Suprapubic skin (tissue), 4 donors: ENCODE results near the gene ID1. TPM values are rescaled to one million over a fixed set of nuclear protein-coding genes. Genes with fewer than 3 reads are reported as not detected.

Experiments used
- DNase-seq, 2 donors: peaks; one replicate each; pipeline ENCODE4 v3.0.0-alpha.2; 2019; ENCODE audit warnings: low spot score in 2 of 2
- H3K27ac ChIP-seq: fragments of 200-600 bp; sonication (generic); one replicate; pipeline ENCODE4 v1.5.1; 2019
- H3K27me3 ChIP-seq: fragments of 200-600 bp; sonication (generic); one replicate; pipeline ENCODE4 v1.5.1; 2019
- H3K36me3 ChIP-seq: fragments of 200-600 bp; sonication (generic); one replicate; pipeline ENCODE4 v1.5.1; 2019
- H3K4me1 ChIP-seq: fragments of 200-600 bp; sonication (generic); one replicate; pipeline ENCODE4 v1.5.1; 2019
- H3K4me3 ChIP-seq: fragments of 200-600 bp; sonication (generic); one replicate; pipeline ENCODE4 v1.5.1; 2019; ENCODE audit warnings: mild to moderate bottlenecking
- H3K9me3 ChIP-seq: fragments of 200-600 bp; sonication (generic); one replicate; pipeline ENCODE4 v1.5.1; 2019
- CTCF ChIP-seq, 2 donors: fragments of 200-600 bp in 1 of 2; fragments of 450-650 bp in 1 of 2; sonication (generic) in 1 of 2; IDR thresholded peaks; one replicate each; pipeline ENCODE4 v1.5.1; 2016 to 2019; ENCODE audit warnings: antibody characterized with exemption in 2 of 2, mild to moderate bottlenecking in 1 of 2, moderate library complexity in 1 of 2
- EP300 ChIP-seq: sonication (generic); formaldehyde crosslinking; IDR thresholded peaks from one replicate; pipeline ENCODE4 v1.6.1; 2017; ENCODE audit warnings: antibody characterized with exemption
- POLR2A ChIP-seq, 2 donors: fragments of 450-650 bp; IDR thresholded peaks; one replicate each; pipeline ENCODE4 v1.6.1; 2017; ENCODE audit warnings: antibody characterized with exemption in 2 of 2, mild to moderate bottlenecking in 2 of 2, moderate library complexity in 2 of 2
- POLR2AphosphoS5 ChIP-seq, 3 donors: sonication (generic); formaldehyde crosslinking; IDR thresholded peaks; one replicate each; pipeline ENCODE4 v1.6.1; 2017; ENCODE audit warnings: antibody characterized with exemption in 3 of 3
- WGBS: methylation state at CpG from one replicate; pipeline ENCODE4 v1.1.5; 2018; 5-methylcytosine and 5-hydroxymethylcytosine counted together
- total RNA-seq, 4 donors: library from RNA; depleted of rRNA; stranded (reverse); fragments of >200 nt; gene quantifications; one replicate each; pipeline ENCODE4 v1.1.0, GENCODE V29; 2016

Gene ID1
- total RNA-seq, 4 donors from 2014 or later, result 335 to 766 (median 507) TPM

- Histone ChIP-seq H3K27ac (no peak overlapping the region), H3K4me3 (no peak overlapping the region), H3K9me3 (no peaks in the 10 kb centered on the region), H3K36me3 (no peaks in the 10 kb centered on the region), H3K4me1 (no peaks in the 10 kb centered on the region), H3K27me3 (no peaks in the 10 kb centered on the region)
- TF ChIP-seq POLR2AphosphoS5 (IDR thresholded peaks at IDR 0.05) (no peak), EP300 (no peak), POLR2A (IDR thresholded peaks at IDR 0.05) (no peak), CTCF (IDR thresholded peaks at IDR 0.05) (no peak)
- WGBS, result 77% methylated on average over 9 of the region's 14 CpGs
- DNase-seq, result no peak
These were observed 28.3 kb downstream of the ID1 start for GRCh38 chr20:31633339-31633914.

- no peaks in the 10 kb centered on the region for H3K4me1 ChIP-seq
- 3% methylated on average over 9 of the region's 34 CpGs for WGBS
- no peak for DNase-seq
- no peak within 1 kb of the TSS for H3K27ac ChIP-seq
- no peaks in the 10 kb centered on the region for H3K27me3 ChIP-seq
- H3K4me3 ChIP-seq, result peak within 1 kb of the TSS; percentile 21
- no peaks in the 10 kb centered on the region for H3K36me3 ChIP-seq
- TF ChIP-seq POLR2A (IDR thresholded peaks at IDR 0.05) (no peak), POLR2AphosphoS5 (IDR thresholded peaks at IDR 0.05) (no peak), CTCF (IDR thresholded peaks at IDR 0.05) (no peak), EP300 (no peak)
- H3K9me3 ChIP-seq, result no peaks in the 10 kb centered on the region
These were observed 32.6 kb downstream of the ID1 start, which contains the start of gene COX4I2 for GRCh38 chr20:31637660-31638059. Gene COX4I2, plus strand, starts transcription at chr20:31637912. Its CDS starts 1,106 bp downstream, at chr20:31639018.

- no peak for TF ChIP-seq POLR2A (IDR thresholded peaks at IDR 0.05)
- TF ChIP-seq EP300, result no peak
- no peak for TF ChIP-seq CTCF (IDR thresholded peaks at IDR 0.05)
- no peaks in the 10 kb centered on the region for H3K9me3 ChIP-seq
- no peak overlapping the region for H3K27ac ChIP-seq
- H3K4me1 ChIP-seq, result no peaks in the 10 kb centered on the region
- DNase-seq, result no peak
- H3K27me3 ChIP-seq, result no peaks in the 10 kb centered on the region
- 81% methylated on average over 3 of the region's 4 CpGs for WGBS
- H3K36me3 ChIP-seq, result no peaks in the 10 kb centered on the region
- peak overlapping the region; percentile 21 for H3K4me3 ChIP-seq
These were observed 33.2 kb downstream of the ID1 start for GRCh38 chr20:31638317-31638716.

GRCh38 chr20:31638816-31639215, 33.7 kb downstream of the ID1 start:
- TF ChIP-seq POLR2A (IDR thresholded peaks at IDR 0.05) (no peak), CTCF (IDR thresholded peaks at IDR 0.05) (no peak), EP300 (no peak), POLR2AphosphoS5 (IDR thresholded peaks at IDR 0.05) (no peak)
- no peak overlapping the region for H3K27ac ChIP-seq
- no peak for DNase-seq
- H3K4me1 ChIP-seq, result no peaks in the 10 kb centered on the region
- no peaks in the 10 kb centered on the region for H3K9me3 ChIP-seq
- H3K4me3 ChIP-seq, result no peak overlapping the region
- H3K27me3 ChIP-seq, result no peaks in the 10 kb centered on the region
- H3K36me3 ChIP-seq, result no peaks in the 10 kb centered on the region
- 92% methylated on average over 4 of the region's 4 CpGs for WGBS

- Histone ChIP-seq H3K9me3 (no peaks in the 10 kb centered on the region), H3K4me1 (no peaks in the 10 kb centered on the region), H3K27ac (no peak overlapping the region), H3K36me3 (no peaks in the 10 kb centered on the region), H3K4me3 (no peak overlapping the region), H3K27me3 (no peaks in the 10 kb centered on the region)
- 89% methylated on average over 3 of the region's 3 CpGs for WGBS
- DNase-seq, result no peak
- TF ChIP-seq POLR2A (IDR thresholded peaks at IDR 0.05) (no peak), CTCF (IDR thresholded peaks at IDR 0.05) (no peak), EP300 (no peak), POLR2AphosphoS5 (IDR thresholded peaks at IDR 0.05) (no peak)
These were observed 35.2 kb downstream of the ID1 start for GRCh38 chr20:31640259-31640658.
